Right hindlimb (tissue), 1 donor: ENCODE measurements around the gene ZNF689.

Experiments used
- DNase-seq: peaks from one replicate; pipeline ENCODE4 v3.0.0-alpha.2; 2018

Gene ZNF689

GRCh38 chr16:30559690-30560089, 50.5 kb downstream of the ZNF689 start:
- no peak for DNase-seq

DNA sequence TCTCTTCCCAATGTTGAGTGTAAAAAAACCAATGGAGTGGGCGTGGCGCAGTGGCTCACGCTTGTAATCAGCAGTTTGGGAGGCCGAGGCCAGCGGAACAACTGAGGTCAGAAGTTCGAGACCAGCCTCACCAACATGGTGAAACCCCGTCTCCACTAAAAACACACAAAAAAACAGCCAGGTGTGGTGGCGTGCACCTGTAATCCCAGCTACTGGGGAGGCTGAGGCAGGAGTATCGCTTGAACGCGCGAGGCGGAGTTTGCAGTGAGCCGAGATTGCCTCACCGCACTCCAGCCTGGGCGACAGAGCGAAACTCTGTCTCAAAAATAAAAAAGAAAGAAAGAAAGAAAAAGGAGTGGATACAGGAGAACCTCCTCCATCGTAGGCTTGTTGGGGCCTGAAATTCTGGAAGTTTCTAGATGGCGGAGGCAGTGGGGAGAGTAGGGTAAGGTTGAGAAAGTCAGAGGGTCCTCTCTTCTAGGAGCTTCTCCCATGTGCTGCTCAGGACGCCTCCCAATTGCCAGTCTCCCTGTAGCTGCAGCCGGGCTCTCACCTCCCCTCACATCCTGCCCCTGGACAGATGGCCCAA, 51.3 kb downstream of the ZNF689 start:
- DNase-seq = no peak

- DNase-seq = peak; percentile 98
These were observed 52.0 kb downstream of the ZNF689 start, which contains the start of gene ZNF764 for GRCh38 chr16:30557957-30558788. ZNF764 (minus strand) TSS chr16:30558374; CDS start chr16:30558182, 192 bp downstream.

- peak; percentile 42 for DNase-seq
These were observed 52.6 kb downstream of the ZNF689 start for GRCh38 chr16:30557707-30557956.

- no peak for DNase-seq
These were observed 54.1 kb downstream of the ZNF689 start for GRCh38 chr16:30556125-30556473.

- DNase-seq = no peak
These were observed 54.7 kb downstream of the ZNF689 start for GRCh38 chr16:30555315-30556124.

GRCh38 chr16:30554557-30555314, 55.5 kb downstream of the ZNF689 start:
- no peak for DNase-seq

DNA sequence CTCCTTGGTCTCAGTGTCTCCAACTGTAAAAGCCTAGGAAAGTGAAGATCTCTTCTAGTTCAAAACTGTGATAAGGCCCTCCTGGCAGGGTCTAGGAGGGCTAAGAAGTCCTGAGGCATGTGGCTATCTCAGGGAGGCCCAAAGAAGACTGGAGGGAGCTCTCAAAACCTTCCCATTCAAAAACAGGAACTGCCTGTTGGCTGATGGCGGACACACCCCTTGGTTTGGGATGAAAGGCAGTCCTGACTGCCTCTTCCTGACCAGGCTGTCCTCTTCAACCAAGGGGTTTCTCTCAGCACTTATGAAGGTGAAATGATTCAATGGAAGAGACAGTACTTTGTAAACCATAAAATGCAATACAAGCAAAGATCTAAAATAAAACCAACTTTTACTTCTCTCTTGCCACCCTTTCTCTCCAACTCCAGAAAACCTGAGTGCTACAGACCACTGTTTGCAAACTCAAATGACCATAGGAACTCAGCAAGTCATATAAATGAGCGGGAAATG, 56.7 kb downstream of the ZNF689 start:
- no peak for DNase-seq

DNA sequence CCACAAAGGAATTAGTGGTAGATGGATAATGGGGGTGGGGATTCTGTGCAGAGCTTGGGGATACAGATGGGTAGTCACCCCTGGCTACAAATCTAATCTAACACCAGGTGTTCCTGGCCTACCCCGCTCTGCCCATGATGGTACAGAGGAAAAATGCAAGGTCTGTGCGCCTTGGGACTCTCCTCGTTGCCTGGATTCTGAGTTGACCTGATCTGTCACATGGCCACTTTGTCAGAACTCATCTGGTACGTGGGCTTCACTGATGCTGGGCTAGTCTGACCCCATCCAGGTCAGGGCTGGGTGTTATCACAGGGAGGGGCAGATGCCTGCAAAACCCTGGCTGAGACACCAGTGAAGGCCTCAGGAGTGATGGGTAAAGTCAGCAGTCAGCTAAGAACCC, 57.2 kb downstream of the ZNF689 start:
- no peak for DNase-seq
